AML-193 (cell line): ENCODE data around the gene TTLL10.
"Not testable (repeated sequence)": the region's sequence is repeated elsewhere in the genome, so short reads cannot be mapped to it uniquely, and the experiment has no call there.

Experiments used
- DNase-seq, 2 experiments: peaks; one replicate each; lab custom pipeline; 2025; lab: John Stamatoyannopoulos, UW

TTLL10 gene

GRCh38 chr1:1173061-1173792, 453 bp upstream of the TTLL10 start:
- no peak for DNase-seq

GRCh38 chr1:1175221-1176062, 1.8 kb downstream of the TTLL10 start:
- DNase-seq, result no peak

GRCh38 chr1:1176063-1176761, 2.5 kb downstream of the TTLL10 start:
- not testable (repeated sequence) for DNase-seq

GRCh38 chr1:1176931-1177330, 3.3 kb downstream of the TTLL10 start:
- no peak for DNase-seq

- DNase-seq, result no peak
Measured at GRCh38 chr1:1177452-1178206, 3.9 kb downstream of the TTLL10 start.

- no peak for DNase-seq
Measured at GRCh38 chr1:1178794-1179331, 5.2 kb downstream of the TTLL10 start.

GRCh38 chr1:1179346-1179982, 5.8 kb downstream of the TTLL10 start:
- no peak for DNase-seq

- no peak for DNase-seq
Measured at GRCh38 chr1:1179983-1180861, 6.5 kb downstream of the TTLL10 start.

GRCh38 chr1:1181129-1181937, 7.7 kb downstream of the TTLL10 start:
- DNase-seq, result no peak

- DNase-seq, result no peak
Measured at GRCh38 chr1:1181938-1182410, 8.3 kb downstream of the TTLL10 start.

- DNase-seq, result no peak
Measured at GRCh38 chr1:1182491-1183220, 9.0 kb downstream of the TTLL10 start.

- DNase-seq, result no peak
Measured at GRCh38 chr1:1183221-1183747, 9.6 kb downstream of the TTLL10 start.

- no peak for DNase-seq
Measured at GRCh38 chr1:1183833-1184775, 10.4 kb downstream of the TTLL10 start.

- no peak for DNase-seq
Measured at GRCh38 chr1:1185101-1185765, 11.6 kb downstream of the TTLL10 start.

- no peak for DNase-seq
Measured at GRCh38 chr1:1187938-1188337, 14.3 kb downstream of the TTLL10 start.

- DNase-seq, result peak; percentile 55 to 64
Measured at GRCh38 chr1:1189111-1189510, 15.4 kb downstream of the TTLL10 start.
